ENCODE data around the gene WT1.

WT1 gene

DNA sequence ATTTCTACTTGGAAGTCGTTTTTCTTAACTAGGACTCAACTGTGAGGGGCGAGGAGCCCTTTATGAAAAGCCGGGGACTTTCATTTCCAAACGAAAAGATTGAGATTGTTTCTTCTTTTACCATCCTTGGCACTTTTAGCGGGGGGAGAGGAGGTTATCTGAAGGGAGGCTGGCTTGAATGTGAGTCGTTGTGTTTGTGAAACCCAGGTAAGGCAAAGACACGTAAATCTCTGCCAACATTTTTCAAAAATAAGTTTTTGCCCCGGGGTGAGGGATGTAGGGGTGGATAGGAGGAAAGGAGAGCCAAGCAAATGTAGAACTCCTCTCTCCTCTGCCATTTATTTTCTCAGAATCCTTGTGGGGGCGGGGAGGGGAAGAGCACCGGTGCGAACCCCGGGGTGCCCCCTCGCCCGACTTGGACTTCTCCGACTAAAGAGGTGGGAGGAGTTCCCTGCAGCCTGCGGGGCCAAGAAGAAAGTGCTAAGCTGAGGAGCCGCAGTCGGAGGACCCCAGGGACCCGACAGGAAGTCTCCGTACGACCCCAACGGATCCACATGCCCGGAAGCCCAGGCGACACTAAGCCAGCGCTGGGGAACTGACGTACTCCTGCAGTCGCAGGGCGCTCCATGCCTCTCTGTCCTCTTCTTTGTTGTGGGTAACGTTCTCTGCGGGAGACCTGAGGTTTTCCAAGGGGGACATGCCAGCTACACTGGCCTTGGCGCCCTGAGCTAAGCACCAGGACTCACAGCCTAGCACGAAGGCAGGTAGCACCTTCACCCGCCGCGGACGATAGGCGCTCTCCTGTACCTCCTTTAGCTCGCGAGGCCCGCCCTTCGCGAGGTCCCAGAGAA is 2.4 kb upstream of the WT1 start:
- DNase-seq: no peak

GRCh38 chr11:32436751-32437494 is 1.6 kb upstream of the WT1 start:
- no peak for DNase-seq

- DNase-seq: no peak
These were observed 807 bp upstream of the WT1 start for GRCh38 chr11:32435942-32436750.

GRCh38 chr11:32435152-32435480 is 223 bp downstream of the WT1 start:
- no peak for DNase-seq

DNA sequence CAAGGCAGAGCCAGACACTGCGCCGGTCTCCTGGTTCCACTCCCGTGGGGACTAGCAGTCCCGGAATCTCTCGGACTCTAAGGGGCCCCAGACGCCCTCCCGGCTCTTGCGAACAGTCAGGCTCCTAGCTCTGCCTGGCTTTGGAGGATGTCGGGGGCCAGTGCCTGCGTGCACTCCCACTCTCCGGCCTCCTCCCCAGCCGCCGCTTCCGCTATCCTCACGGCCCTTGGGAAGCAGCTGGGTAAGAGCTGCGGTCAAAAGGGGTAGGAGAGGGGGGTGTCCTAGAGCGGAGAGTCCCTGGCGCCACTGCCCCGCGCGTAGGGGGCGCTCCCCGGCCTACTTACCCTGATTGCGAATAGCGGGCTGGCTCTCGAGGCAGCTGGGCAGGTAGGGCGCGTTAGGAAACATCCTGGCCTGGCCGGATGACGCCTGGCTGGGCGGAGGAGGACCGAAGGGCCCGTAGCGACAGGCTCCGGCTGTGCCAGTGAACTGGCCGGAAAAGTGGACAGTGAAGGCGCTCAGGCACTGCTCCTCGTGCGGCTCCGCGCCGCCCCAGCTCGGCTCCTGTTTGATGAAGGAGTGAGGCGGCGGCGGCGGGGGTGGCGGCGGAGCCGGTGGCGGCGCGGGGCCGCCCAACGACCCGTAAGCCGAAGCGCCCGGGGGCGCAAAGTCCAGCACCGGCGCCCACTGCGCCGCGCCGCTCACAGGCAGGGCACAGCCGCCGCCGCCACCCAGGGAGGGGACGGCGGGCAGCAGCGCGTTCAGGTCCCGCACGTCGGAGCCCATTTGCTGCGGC is 785 bp downstream of the WT1 start:
- no peak for DNase-seq

DNA sequence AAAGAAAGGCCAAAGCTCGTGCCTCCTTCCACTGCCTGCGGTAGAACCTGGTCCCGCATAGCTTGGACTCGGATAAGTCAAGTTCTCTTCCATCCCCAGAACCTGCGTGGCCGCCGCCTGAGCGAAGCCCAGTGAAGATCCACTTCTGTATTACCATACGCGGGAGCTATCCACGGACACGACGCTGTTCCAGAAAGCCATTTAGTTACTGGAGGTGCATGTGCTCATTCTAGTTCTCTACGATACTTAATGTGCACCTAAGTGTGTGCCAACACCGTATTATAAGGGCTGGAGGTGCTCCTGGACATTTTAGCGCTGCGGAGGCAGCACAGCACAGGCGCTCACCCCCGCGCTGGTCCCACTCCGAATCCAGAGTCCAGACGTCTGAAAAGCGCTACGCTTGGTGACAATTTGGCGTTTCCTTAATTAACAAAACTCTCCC is 1.4 kb downstream of the WT1 start:
- DNase-seq: no peak

- no peak for DNase-seq
These were observed 2.0 kb downstream of the WT1 start for GRCh38 chr11:32433101-32433913.

GRCh38 chr11:32432565-32432964 is 2.8 kb downstream of the WT1 start:
- no peak for DNase-seq

DNA sequence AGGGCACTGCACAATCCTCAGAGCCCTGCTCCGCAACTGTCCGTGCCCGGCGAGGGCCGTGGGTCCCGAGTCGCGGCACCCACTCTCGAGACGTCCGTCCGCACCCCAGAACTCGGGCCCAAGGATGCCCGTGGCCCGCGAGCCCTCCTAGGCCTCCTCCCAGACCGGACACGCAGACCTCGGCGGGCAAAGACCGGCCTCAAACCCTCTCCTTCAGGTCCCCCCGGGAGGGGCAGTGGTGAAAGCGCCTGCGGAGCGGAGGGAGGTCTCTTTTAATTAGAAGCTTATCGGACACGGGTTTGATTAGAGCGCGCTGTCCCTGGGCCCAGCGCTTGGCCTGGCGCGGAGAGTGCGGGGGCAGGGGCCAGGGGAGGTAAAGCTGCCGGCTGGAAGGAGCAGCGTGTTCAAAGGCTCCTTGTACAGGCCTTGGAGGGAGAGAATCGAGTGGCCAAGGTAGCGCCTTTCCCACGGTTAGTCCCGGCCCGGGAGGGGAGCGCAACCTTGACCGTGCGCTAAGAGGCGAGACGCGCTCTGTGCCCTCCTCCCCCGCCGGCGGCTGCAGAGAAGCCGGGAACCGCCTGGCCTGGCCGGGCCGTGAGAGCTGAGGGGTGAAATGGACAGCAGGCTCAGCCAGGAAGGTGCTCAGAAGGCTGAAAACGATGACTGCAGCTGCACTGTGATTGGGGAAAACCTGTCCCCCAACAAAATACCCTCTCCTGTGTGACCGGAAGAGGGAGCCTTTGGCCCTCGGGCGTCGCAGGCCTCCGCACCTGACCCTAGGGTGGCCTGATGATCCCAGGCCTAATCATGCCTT is 4.6 kb downstream of the WT1 start:
- no peak for DNase-seq

DNA sequence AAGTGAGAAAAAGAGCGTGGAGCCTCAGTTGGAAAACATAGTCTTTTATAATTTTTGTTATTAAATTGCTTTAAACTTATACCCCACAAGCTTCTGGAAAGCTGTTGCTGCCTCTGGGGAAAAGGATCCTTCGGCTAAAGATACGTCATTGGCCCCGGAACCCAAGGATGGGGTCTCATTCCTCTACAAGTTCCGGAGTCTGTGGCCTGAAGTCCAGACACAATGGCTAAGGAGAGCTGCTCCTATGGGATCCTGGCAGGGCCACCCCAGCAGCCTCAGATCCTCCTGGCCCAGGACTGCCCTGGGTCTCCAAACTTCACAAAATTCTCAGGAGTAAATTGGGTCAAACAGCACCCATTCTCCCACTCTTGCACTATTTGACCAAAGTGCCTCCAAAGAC is 5.9 kb downstream of the WT1 start:
- no peak for DNase-seq

- no peak for DNase-seq
These were observed 6.6 kb downstream of the WT1 start for GRCh38 chr11:32428665-32429303.

DNA sequence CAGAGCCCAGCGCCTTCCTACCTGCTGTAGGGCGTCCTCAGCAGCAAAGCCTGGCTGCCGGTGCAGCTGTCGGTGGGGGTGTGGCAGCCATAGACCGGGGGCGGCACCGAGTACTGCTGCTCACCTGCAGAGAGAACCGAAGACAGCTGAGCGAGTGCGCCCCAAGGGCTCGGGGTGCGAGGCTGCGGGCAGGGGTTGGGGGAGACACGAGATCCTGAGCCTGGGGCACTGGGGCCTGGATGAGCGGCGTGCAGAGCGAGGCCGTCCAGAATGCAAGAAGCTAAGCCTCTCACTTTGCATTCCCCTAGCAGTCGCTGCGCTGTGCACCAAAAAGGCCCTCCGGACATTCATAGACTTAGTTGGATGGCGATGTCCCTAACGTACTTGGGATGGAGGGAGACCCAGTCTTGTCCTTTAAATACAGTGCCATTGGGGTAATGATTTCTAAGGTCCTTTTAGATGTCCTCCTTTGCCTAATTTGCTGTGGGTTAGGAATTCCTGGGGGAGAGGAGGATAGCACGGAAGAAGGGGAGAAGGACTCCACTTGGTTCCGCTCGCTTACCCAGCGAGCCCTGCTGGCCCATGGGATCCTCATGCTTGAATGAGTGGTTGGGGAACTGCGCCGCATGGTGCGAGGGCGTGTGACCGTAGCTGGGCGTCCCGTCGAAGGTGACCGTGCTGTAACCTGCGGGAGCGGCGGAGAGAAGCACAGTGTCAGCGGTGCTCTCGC is 7.2 kb downstream of the WT1 start:
- no peak for DNase-seq

DNA sequence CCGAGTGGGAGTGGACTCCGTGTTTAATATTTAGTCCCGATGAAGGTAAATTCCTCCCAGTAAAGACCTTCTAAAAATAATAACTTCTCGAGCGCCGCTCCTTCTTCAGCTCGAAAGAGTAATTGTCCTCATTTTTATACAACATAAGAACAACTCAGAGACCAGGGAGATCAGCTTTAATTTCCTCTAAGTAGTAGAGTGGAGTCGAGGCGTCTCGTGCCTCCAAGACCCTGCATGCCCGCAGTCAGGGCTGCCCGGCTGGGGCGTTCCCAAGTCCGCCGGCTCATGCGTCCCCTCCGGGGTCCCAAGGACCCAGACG is 7.8 kb downstream of the WT1 start:
- DNase-seq: no peak

GRCh38 chr11:32426819-32427615 is 8.3 kb downstream of the WT1 start:
- no peak for DNase-seq

DNA sequence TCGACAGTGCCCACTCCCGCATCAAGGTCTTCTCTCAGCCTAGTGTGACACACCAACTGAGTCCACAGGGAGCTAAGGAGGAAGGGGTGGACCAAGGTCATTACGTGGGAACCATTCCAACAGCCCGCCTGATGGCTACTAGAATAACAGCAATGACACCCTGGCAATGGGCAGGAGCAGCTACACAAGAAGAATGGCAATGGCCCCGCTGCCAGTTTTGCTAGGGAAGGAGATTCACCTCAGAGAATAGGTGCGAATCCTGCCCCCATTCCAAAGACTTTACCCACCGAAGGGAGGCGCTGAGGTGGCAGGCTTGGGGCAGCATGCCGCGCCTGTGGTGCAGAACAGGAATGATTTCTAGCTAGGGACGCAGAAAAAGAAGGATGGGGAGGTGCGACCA is 9.1 kb downstream of the WT1 start:
- no peak for DNase-seq

DNA sequence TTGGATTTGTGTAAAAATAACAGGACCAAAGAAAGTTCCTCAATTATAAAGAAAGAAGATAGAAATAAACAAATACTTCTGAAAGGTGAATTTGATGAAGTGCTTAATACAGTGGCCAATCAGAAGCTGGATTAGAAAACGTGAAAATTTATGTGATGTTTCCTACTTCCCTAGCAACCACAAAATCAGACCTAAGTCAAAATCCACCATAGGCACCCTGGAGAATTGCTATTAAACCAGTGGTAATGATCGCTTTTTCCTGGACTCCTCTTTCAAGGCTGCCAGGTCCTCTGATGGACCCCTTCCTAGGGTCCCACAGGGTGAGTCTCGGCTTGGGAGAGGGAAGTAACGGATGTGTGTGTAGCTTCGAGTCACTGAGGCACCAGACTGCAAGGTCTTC is 9.6 kb downstream of the WT1 start:
- DNase-seq: no peak

- DNase-seq: no peak
These were observed 12.8 kb downstream of the WT1 start for GRCh38 chr11:32422545-32422944.

DNA sequence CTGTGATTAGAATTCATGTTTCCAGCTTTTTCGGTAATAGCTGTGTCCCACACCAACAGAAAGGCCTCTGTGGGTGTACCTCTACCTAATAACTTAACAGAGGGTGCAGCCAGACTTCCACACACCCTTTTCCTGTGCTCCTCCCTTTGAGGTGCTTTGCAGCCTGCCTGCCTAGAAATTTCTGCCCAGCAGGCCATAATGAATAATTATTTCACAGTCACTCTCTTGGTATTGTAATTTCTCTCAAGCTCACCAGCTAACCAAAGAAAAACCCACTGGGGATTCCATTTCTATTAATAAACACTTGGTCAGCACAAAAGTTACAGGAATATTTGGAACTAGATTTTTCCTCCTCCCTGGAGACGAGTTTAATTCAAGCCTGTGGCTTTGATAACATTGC is 13.3 kb downstream of the WT1 start:
- DNase-seq: no peak

Data from activated CD4-positive, alpha-beta T cell treated with anti-CD3 and anti-CD28 coated beads, Interleukin-2, amount 50 U/mL, for 48 hours (primary cell).